ENCODE data around the gene DPY30.

DNA sequence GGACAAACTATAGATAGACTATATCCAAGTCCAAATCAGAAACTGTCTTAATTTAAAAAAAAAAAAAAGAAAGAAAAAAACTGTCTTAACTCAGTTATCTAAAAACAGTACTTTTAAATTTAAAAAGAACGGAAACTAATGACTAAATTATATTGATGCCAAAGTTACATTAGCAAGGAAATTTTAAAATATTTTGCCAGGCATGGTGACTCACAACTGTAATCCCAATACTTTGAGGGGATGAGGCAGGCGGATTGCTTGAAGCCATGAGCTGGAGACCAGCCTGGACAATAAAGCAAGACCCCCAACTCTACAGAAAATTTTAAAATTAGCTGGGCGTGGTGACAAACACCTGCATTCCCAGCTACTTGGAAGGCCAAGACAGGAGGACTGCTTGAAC is 59.6 kb downstream of the DPY30 start:
- TF ChIP-seq, protein P1, sequence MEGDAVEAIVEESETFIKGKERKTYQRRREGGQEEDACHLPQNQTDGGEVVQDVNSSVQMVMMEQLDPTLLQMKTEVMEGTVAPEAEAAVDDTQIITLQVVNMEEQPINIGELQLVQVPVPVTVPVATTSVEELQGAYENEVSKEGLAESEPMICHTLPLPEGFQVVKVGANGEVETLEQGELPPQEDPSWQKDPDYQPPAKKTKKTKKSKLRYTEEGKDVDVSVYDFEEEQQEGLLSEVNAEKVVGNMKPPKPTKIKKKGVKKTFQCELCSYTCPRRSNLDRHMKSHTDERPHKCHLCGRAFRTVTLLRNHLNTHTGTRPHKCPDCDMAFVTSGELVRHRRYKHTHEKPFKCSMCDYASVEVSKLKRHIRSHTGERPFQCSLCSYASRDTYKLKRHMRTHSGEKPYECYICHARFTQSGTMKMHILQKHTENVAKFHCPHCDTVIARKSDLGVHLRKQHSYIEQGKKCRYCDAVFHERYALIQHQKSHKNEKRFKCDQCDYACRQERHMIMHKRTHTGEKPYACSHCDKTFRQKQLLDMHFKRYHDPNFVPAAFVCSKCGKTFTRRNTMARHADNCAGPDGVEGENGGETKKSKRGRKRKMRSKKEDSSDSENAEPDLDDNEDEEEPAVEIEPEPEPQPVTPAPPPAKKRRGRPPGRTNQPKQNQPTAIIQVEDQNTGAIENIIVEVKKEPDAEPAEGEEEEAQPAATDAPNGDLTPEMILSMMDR (IDR thresholded peaks at IDR 0.05) = no peak
- TF ChIP-seq ZFX (IDR thresholded peaks at IDR 0.05; ENCODE audit: borderline replicate concordance) = no peak

Data from 22Rv1 (cell line).